D341Med (cell line): ENCODE results near the gene TRPM1.
A peak's percentile ranks its signal among the peaks of the same experiment; 100 is the strongest.

Source experiments
- DNase-seq: peaks from one replicate; pipeline ENCODE4 v3.0.0; 2012; ENCODE audit warnings: low spot score

Gene TRPM1

GRCh38 chr15:31016446-31016915 lies 85.0 kb downstream of the TRPM1 start:
- no peak for DNase-seq

- no peak for DNase-seq
Observed at GRCh38 chr15:31014608-31014925, 87.0 kb downstream of the TRPM1 start.

- DNase-seq = no peak
Observed at GRCh38 chr15:31013863-31014607, 87.5 kb downstream of the TRPM1 start.

- no peak for DNase-seq
Observed at GRCh38 chr15:31012455-31012854, 89.1 kb downstream of the TRPM1 start.

- DNase-seq = no peak
Observed at GRCh38 chr15:31010036-31010435, 91.5 kb downstream of the TRPM1 start.

- DNase-seq = no peak
Observed at GRCh38 chr15:31005660-31006059, 95.9 kb downstream of the TRPM1 start.

GRCh38 chr15:31004220-31004733 lies 97.2 kb downstream of the TRPM1 start:
- no peak for DNase-seq

GRCh38 chr15:31001702-31002101 lies 99.8 kb downstream of the TRPM1 start:
- DNase-seq = no peak

- DNase-seq = no peak
Observed at GRCh38 chr15:30999729-31000128, 101.8 kb downstream of the TRPM1 start.

GRCh38 chr15:30997270-30997669 lies 104.3 kb downstream of the TRPM1 start:
- DNase-seq = peak; percentile 31

- no peak for DNase-seq
Observed at GRCh38 chr15:30992249-30992864, 109.2 kb downstream of the TRPM1 start.

GRCh38 chr15:30991255-30992235 lies 110.0 kb downstream of the TRPM1 start, which contains the start of gene MTMR10:
TSS of gene MTMR10 (minus strand) at chr15:30991628. CDS start at chr15:30991506, 122 bp downstream.
- peak; percentile 91 for DNase-seq

- no peak for DNase-seq
Observed at GRCh38 chr15:30990446-30991254, 110.9 kb downstream of the TRPM1 start.

GRCh38 chr15:30990036-30990435 lies 111.5 kb downstream of the TRPM1 start:
- peak; percentile 36 for DNase-seq

GRCh38 chr15:30985081-30985531 lies 116.4 kb downstream of the TRPM1 start:
- DNase-seq = peak; percentile 29

- peak; percentile 68 for DNase-seq
Observed at GRCh38 chr15:30984542-30984941, 117.0 kb downstream of the TRPM1 start.

- DNase-seq = no peak
Observed at GRCh38 chr15:30984118-30984517, 117.4 kb downstream of the TRPM1 start.

- no peak for DNase-seq
Observed at GRCh38 chr15:30979457-30979856, 122.1 kb downstream of the TRPM1 start.

GRCh38 chr15:30978328-30978727 lies 123.2 kb downstream of the TRPM1 start:
- no peak for DNase-seq

GRCh38 chr15:30974112-30974511 lies 127.4 kb downstream of the TRPM1 start:
- DNase-seq = no peak

GRCh38 chr15:30973379-30973778 lies 128.1 kb downstream of the TRPM1 start:
- no peak for DNase-seq
